TTC549 (cell line): ENCODE data around the gene NOTCH3.

Experiments used
- FAIRE-seq: peaks from 2 replicates; lab custom pipeline; 2012; peaks lifted over from hg19 to GRCh38; lab: Jason Lieb, UNC

NOTCH3 gene

DNA sequence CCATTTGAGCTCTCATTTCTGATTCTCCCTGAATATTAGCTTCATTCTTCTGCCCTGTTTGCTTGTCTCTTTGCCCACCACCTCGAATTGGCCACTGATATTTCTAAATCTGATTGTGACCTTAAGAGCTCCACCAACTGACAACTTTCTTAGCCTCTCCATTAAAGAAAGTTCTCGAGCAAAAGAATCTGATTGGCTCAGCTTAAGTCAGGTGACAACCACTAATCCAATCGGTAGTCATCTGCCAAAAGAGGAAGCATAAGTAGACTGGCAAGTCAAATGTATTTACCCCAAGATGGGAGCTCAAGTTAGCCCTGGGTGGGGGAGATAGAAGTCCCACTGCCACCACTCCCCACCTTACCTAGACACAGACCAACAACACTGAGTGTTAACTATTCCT, 41.5 kb downstream of the NOTCH3 start:
- no peak for FAIRE-seq

- no peak for FAIRE-seq
These were observed 44.4 kb downstream of the NOTCH3 start for GRCh38 chr19:15156391-15156790.

GRCh38 chr19:15155296-15155695, 45.5 kb downstream of the NOTCH3 start:
- FAIRE-seq: no peak

GRCh38 chr19:15154002-15154612, 46.7 kb downstream of the NOTCH3 start:
- FAIRE-seq: no peak

DNA sequence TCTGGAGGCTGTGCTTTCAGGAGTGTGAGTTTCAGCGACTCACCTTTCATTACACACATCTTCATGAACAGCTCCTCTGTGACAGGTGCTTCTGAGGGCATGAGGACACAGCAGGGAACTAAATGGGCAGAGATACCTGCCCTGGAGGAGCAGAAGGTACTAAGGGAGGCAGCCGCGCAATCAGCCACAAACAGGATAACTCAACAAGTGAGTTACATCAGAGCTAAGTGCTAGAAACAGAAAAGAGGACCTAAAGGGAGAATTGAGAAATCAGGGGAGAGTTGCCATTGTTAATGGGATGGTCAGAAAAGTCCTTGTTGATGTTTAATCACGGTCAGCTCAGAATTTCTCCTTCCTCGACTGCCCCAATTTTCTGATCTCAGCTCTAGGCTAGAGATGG, 51.1 kb downstream of the NOTCH3 start:
- FAIRE-seq: no peak

DNA sequence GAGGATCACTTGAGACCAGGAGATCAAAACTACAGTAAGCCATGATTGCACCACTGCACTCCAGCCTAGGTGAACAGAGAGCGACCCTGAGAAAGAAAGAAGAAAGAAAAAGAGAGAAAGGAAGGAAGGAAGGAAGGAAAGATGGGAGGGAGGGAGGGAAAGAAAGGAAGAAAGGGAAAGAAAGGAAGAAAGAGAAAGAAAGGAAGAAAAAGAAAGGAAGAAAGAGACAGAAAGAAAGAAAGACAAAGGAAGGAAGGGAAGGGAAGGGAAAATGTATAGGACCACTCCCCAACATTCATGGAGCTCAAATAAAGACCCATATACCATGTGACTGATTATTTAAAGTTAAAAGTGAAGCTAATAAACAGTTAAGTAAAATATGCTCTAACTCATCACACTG, 53.7 kb downstream of the NOTCH3 start:
- FAIRE-seq: no peak

- FAIRE-seq: no peak
These were observed 56.6 kb downstream of the NOTCH3 start for GRCh38 chr19:15144046-15144646.

GRCh38 chr19:15142313-15142712, 58.5 kb downstream of the NOTCH3 start:
- no peak for FAIRE-seq

DNA sequence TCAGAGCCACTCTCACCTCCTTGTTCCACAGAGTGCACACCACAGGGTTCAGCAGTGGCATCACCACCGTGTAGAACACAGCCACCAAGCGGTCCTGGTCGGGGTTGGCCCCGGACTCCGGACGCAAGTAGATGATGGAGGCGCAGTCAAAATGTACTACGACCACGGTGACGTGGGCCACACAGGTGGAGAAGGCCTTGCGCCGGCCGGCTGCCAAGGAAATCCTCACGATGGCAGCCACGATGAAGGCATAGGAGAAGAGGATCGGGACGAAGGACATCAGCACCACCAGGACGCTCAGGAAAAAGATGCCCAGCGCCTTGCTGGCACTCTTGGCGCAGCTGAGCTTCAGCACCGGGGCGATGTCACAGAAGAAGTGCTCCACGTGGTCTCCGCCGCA, 59.7 kb downstream of the NOTCH3 start:
- no peak for FAIRE-seq

- FAIRE-seq: no peak
These were observed 62.4 kb downstream of the NOTCH3 start for GRCh38 chr19:15138427-15138826.

DNA sequence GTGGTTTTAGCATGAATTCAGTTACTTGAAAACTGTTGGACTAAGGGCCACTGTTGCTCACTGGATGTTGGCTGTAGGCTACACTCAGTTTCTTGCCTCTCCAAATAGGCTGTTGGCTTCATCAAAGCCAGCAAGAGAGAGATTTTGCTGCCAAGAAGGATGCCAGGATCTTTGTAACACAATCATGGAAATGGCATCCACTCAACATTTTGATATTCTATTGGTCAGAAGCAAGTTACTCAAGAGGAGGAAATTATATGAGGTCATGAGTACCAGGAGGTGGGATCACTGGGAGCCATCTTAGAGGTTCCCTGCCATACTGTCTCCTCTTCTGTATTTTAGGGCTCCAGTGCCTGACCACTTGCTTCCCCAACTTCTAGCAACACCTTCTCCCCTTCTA, 63.0 kb downstream of the NOTCH3 start:
- FAIRE-seq: no peak

DNA sequence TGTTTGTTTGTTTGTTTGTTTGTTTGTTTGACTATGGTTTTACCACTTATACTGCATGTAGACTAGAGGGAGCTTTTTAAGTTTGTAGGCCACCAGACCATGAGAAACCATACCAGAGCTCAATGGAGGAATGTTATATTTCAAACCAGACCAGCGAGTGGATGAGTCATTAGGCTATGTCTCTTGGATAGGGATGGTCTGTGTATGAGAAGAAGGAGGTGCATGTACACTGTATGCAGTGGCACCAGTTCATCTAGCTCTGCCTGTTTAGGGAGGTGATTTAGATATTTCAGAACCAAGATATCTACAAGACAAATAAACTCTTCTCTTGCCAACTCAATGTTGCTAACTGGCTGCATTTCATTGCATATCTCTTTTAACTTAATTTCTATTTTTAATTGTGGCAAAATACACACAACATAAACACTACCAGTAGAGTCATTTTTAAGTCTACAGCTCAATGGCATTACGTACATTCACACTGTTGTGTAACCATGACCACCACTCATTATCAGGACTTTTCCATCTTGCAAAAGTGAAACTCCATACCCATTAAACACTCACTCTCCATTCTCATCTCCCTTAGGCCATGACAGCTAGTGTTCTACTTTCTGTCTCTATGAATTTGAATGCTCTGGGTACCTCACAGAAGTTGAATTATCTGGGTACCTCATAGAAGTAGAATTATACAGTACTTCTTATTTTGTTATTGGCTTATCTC, 64.4 kb downstream of the NOTCH3 start:
- no peak for FAIRE-seq

DNA sequence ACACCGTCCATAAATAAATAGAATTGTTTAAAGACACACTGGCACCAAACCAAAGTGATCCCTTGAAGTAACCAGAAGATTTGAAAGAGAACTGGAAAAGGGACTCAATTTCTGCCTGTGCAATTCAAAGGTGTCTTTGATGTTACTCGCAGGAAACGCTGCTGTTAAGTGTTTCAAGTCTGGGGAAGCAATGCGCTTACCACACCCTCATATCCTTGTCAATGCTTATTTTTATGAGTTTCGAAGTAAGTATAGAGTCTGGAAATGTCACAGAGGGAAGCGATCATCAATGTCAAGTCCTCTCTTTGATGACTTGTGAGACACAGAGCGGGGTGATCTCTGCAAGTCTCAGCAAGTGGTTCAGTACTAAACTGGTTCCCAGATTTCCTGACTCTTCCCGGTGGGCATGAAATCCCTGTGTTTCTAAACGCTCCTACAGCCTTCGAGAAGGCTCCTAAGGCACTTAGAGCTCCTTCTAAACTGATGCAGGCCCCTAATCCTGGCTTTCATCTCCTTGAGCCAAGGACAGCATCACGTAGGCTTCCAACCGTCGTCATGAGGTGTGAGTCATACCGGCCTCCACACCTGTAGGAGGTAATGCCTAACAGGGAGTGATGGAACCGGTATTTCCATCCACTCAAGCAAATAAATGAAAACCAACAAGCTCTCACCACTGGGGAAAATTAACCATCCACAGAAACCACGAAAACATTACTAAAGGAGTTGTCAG, 70.8 kb downstream of the NOTCH3 start:
- FAIRE-seq: no peak

GRCh38 chr19:15128162-15128770, 72.5 kb downstream of the NOTCH3 start:
- FAIRE-seq: no peak

DNA sequence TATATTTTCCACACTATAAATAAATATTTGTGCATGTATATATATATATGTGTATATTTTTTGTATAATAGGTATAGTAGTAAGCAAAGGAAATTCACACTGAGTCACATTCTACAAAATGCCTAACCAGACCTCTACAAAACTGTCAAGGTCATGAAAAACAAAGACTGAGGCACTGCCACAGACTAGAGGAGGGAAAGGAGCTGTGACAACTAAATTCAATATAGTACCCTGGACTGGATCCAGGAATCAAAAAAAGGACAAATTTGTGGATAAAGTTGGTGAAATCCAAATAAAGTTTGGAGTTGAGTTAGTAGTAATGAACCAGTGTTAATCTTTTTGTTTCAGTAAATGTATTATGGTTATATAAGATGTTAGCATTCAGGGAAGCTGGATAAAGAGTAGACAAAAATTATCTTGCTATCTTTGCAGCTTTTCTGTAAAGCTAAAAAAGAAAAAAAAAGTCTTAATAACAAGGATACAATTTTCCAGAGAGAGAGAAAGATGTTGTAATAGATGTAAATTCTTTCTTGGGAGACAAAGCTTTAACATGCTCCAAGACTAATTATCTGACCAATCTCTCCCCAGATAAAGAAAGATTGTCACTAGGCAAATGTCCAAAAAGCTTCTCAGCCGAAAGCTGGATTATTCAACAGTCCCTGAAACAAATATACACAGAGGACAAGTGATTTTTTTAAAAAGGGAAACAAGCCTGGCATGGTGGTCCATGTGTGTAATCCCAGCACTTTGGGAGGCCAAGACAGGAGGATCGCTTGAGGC, 74.5 kb downstream of the NOTCH3 start:
- FAIRE-seq: no peak

DNA sequence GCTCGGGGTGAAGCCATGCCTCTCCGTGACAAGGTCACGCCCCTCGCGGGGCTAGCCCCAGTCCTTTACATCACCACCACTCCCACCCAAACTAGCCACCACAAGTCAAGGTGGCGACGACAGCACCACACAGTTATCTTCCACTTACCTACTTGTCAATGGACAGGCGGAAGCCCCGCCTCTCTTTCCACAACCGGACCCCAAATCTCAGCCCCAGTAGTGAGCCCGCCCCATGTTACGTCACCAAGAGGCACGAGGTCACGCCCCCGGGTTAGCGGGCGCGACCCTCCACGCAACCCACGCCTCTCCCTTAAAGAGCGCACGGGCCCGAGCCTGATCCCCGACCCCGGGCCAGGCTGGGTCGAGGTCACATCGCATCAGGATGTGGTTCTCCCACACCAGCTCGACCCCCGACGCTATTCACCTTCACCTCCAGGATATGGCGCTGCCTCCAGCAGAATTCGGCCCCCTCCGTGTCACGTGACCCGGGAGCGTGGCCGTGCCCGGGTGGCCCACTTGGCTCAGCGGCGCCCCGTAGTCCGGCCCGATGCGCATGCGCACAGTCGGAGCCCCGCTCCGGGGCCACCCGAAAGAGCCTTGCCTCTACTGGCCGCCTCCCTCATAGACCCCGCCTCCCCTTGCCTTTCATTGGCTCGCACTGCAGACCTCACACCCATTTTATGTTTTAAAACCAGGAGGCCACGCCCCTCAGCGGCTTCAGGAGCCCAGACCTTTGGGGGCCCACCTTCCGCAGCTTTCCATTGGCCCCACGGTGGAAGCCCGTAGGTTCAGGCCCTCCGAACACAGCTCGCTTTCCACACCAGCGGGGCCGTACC, 75.3 kb downstream of the NOTCH3 start:
- peak; percentile 83 for FAIRE-seq

DNA sequence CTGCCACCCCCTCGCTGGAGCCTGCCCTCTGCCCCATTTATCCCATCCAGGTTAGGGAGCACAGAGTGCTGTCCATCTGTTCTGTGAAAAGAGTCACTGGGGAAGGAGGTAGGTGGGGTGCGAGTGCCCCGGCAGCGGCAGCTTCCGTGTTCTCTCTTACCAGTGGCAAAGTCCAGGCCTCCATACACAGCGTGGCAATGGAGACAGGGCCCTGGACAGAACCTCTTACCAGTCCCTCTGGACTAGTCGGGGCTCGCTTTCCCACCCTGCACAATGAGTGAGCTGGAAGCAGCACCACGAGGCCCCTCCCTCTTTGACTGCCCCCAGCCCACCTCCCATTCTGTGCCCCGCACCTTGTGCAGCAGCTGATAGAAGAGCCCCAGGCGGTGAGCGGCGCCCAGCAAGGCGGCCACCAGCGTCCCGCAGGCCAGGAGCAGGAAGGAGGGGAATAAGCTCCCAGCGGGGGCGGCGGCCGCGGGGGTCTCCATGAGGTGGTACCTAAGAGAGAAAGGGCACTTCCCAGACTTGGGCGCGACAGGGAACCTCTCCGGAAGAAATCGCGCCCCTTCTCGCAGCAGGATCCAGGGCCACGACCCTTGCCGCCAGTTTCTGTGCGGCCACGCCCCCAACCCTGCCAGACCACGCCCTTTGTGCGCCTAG, 76.1 kb downstream of the NOTCH3 start:
- no peak for FAIRE-seq

GRCh38 chr19:15123900-15124299, 76.9 kb downstream of the NOTCH3 start:
- no peak for FAIRE-seq

DNA sequence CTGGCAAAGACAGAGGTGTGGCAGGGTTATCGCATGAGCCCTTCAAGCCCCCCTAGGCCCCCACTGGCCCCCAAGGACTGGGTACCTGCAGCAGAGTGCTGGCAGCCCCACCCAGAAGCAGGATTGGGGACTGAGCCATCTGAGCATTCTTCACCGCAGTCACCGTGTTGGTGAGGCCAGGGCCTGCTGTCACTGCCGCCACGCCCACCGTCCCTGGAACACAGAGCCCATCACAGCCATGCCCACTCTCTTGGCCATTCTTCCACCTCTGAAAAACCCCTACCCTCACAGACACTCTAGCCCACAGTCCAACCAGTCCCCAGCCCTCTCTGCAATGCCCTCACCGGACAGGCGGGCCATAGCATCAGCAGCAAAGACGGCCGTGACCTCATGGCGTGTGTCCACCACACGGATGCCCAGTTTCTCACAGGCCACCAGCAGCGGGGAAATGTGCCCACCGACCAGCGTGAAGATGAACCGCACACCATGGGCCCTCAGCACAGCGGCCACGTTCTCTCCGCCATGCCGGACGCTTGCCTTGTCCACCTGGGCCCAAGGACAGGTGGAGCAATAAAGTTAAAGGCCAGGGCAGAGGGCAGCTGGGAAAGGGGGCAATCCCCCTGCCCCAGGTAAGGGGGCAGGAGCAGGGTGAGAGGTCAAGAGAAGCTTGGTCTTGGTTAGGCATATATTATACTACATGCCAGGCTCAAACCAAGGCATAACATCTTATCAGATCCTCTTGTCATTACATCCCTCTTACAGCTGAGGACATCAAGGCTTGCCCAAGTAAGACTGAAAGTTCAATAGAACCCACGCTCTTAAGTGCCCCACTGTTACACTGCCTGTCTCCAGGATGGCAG, 77.5 kb downstream of the NOTCH3 start:
- FAIRE-seq: no peak
